ENCODE measurements around the gene SARDH. TPM values are rescaled to one million over a fixed set of nuclear protein-coding genes. Genes with fewer than 3 reads are reported as not detected.
A peak's percentile ranks its signal among the peaks of the same experiment; 100 is the strongest.
"Not testable (repeated sequence)": the region's sequence is repeated elsewhere in the genome, so short reads cannot be mapped to it uniquely, and the experiment has no call there.

SARDH gene
- total and polyA plus RNA-seq, 9 of the 15 experiments (the other 6 are each of a cell fraction or from before 2014, with no cell fraction given): 0.14 TPM; not detected in 8

- TF ChIP-seq ZNF280B (CRISPR knock-in tag; IDR thresholded peaks at IDR 0.05) (no peak), UBTF (IDR thresholded peaks at IDR 0.05; ENCODE audit: borderline replicate concordance in 1 of 2, low read depth in 2 of 2, low read length in 2 of 2) (no peak), VEZF1 (CRISPR knock-in tag; IDR thresholded peaks at IDR 0.05) (no peak)
Measured at GRCh38 chr9:133767008-133767407, 28.9 kb upstream of the SARDH start (continued).

- FAIRE-seq; DNase-seq (ENCODE audit: extremely low read depth in 1 of 4, low spot score in 3 of 4); H2AFZ ChIP-seq (ENCODE audit: low read depth, low read length); H3K27ac ChIP-seq (ENCODE audit: extremely low read depth, low read depth, low read length); H3K79me2 ChIP-seq (ENCODE audit: control insufficient read depth, insufficient read depth, low read length); H3K4me3 ChIP-seq; H3K27me3 ChIP-seq (ENCODE audit: control insufficient read depth in 2 of 2, insufficient read depth in 2 of 2, low read length in 2 of 2); H3K9me1 ChIP-seq (ENCODE audit: control insufficient read depth, insufficient read depth, low read length); H3K9ac ChIP-seq (ENCODE audit: insufficient read depth in 1 of 2, low read depth in 2 of 2, low read length in 2 of 2); H3K4me2 ChIP-seq (ENCODE audit: insufficient read depth, low read length); BruUV-seq (replicated peaks); in situ Hi-C loops (cut with MboI); intact Hi-C loops (cut with micrococcal nuclease); H3K9me3 ChIP-seq (replicated peaks; ENCODE audit: control insufficient read depth, insufficient read depth, low read depth, low read length); H3K4me1 ChIP-seq (replicated peaks in 1 of 2; ENCODE audit: control insufficient read depth in 2 of 2, insufficient read depth in 2 of 2, low read length in 2 of 2); CTCF ChIA-PET (ENCODE audit: low intra/inter-chr PET ratio); POLR2A ChIA-PET; H4K20me1 ChIP-seq (replicated peaks; ENCODE audit: control insufficient read depth, insufficient read depth, low read length); ATAC-seq; H3K36me3 ChIP-seq (ENCODE audit: control insufficient read depth, insufficient read depth, low read length): not testable (repeated sequence)
- 0 out of 2 replicates have a peak, but pooled peaks have one; percentile 17 for TF ChIP-seq BCOR (IDR thresholded peaks at IDR 0.05)
- WGBS (ENCODE audit: insufficient coverage, low coverage, missing lambda C conversion rate): 0% methylated on average over 2 of the region's 3 CpGs
Measured at GRCh38 chr9:133766234-133766633, 28.1 kb upstream of the SARDH start.
